ENCODE results near the gene CHMP4A.

The CHMP4A gene

DNA sequence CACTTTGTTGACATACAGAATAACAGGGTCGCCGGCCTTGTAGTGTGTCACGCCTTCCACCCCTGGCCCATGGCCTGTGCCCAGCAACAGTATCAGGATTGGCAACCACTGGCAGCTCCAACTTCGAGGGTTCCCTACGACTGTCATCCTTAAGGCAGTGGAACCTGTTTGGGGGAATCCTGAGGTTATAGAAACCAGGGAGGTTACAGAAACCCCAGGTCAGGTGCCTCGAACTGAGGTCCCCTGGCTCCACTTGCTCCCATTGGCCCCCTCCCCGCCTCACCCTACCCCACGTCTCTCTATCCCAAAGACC, 18.5 kb downstream of the CHMP4A start:
- DNase-seq = no peak

GRCh38 chr14:24194186-24194872, 19.0 kb downstream of the CHMP4A start:
- no peak for DNase-seq

GRCh38 chr14:24192933-24193332, 20.4 kb downstream of the CHMP4A start:
- no peak for DNase-seq

DNA sequence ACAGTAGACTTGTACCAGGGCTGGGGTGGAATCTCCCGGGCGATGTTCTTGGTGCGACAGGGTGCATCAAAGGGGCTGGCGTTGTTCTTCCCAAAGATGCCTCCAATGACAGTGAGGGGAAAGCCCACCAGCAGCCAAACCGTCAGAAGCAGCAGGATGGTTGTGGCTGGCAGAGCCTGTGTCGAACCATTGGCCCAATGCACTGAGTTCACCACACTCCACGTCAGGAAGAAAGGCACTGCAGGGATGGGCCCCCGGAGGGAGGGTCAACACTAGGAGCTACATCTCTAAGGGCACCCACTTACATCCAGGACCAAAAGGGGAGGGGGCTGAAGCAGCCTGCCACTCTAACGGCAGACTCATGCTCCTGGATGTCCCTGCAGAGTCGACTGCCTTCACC, 22.9 kb downstream of the CHMP4A start:
- DNase-seq = no peak

DNA sequence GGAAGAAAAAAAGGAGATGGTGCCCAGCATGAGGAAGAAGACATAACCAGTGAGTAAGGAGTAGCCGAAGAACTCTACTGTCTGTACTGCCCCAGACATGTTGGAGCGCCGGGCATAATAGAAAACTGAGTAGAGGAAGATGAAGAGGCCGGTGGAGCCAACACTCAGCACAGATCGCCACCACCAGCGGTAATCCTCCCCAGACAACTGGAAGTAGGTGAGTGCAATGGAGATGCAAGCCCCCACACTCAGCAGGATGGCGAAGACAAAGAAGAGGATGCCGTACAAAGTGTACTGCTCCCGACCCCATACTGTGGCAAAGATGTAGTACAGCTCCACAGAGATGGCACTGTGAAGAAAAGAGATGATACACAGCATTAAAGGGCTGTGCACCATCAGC, 23.8 kb downstream of the CHMP4A start:
- no peak for DNase-seq

DNA sequence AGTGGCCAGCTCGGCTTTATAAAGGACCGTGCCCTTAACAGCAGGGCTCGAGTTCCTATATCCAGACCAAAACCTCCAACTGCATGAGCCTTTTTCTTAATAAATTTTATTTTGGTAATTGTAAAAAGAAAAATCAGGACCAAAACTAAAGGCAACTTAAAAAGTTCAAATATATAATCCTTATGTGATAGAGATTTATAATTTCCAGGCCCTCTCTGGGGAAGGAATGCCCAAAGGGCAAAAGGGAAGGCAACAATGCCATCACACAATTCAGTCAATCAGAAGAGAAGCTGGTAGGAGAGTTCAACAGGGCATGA, 24.3 kb downstream of the CHMP4A start:
- no peak for DNase-seq

DNA sequence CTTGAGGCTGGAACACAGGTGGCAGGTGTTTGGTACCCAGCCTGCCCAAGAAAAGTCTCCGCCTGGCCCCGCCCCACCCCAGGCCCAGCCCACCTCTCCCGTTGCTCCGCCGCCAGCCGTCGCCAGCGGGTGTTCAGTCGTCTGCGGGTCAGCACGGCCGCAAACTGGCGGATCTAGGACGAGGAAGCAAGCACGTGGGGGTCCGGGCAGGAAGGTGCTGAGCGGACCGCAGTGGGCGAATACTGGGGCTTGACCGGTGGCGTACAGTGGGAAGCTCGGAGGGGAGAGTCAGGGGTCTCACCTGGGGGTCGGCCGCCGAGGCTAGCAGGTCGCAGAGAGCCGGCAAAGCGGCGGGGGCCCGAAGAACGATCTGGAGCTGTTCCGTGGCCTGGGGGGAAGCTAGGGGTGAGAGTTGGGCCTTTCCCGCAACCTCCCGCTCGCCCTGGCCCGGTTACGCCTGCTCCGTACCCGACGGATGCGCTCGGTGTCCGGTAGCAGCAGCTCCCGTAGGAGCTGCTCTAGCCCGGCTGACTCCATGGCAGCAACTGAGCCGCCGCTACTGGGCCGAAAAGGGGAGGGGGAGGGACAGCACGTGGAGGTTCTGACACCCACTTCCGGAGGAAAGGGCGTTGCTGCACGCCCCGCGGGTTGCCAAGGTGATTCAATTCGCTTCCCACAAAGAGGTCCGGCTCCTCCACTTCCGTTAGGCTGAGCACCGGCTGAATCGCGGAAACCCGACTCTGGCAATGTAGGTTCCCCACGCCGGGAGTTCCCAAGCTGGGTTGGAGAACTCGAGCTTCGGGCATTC, 24.8 kb downstream of the CHMP4A start, which contains the start of gene IPO4:
Gene IPO4, minus strand, starts transcription at position 566 of the 808 bp plus-strand sequence. Its CDS starts 29 bp downstream, at position 537.
- peak; percentile 98 for DNase-seq

DNA sequence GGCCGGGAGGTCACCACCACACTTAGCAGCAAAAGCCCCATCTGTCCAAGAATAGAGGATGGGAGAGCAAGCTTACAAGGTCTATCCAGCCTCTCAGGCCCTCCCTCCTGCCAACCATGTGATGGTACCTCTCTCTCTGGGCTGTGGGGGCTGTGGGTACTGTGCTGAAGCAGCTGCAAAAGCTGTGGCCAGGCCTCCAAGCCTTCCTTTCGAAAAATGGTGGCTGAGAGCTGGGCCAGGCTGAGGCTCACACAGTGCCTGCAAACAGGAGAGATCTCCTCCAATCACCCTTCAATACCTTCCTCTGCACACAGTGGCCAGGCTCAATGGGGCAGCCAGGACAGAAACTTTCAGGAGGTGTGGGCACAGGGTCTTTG, 25.8 kb downstream of the CHMP4A start:
- no peak for DNase-seq

DNA sequence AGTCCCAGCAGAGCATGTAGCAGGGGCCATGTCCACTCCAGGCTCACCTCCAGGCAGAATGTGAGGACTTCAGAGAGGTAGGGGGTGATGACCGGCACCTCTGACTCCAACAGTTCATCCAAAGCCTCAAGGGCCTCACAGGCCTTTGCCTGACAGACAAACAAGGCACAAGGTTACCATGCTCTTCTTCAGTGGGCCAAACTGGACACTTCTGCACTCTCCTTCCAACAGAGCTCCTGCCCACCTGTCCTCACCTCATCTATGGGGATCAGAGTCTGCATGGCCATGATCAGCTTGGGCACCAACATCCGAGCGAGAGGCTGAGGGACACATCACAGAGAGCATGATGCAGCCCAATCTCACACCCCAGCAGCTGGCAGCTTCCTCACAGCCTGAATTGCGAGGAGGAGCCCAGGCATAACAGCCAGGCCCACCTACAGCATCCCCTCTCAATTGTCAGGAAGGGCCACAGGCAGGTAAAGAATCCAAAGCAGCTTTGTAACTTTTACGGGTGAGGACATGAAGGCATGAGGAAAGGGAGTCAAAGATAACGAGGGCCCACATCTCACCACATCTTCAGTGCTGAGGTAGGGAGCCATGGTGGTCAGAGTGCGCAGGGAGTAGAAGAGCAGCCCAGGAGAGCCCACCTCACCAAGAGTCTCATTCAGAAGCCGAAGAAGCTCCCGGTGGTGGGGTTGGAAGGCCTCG, 26.3 kb downstream of the CHMP4A start:
- no peak for DNase-seq

- no peak for DNase-seq
These were observed 27.5 kb downstream of the CHMP4A start for GRCh38 chr14:24185741-24186140.

GRCh38 chr14:24185026-24185425, 28.3 kb downstream of the CHMP4A start:
- no peak for DNase-seq

DNA sequence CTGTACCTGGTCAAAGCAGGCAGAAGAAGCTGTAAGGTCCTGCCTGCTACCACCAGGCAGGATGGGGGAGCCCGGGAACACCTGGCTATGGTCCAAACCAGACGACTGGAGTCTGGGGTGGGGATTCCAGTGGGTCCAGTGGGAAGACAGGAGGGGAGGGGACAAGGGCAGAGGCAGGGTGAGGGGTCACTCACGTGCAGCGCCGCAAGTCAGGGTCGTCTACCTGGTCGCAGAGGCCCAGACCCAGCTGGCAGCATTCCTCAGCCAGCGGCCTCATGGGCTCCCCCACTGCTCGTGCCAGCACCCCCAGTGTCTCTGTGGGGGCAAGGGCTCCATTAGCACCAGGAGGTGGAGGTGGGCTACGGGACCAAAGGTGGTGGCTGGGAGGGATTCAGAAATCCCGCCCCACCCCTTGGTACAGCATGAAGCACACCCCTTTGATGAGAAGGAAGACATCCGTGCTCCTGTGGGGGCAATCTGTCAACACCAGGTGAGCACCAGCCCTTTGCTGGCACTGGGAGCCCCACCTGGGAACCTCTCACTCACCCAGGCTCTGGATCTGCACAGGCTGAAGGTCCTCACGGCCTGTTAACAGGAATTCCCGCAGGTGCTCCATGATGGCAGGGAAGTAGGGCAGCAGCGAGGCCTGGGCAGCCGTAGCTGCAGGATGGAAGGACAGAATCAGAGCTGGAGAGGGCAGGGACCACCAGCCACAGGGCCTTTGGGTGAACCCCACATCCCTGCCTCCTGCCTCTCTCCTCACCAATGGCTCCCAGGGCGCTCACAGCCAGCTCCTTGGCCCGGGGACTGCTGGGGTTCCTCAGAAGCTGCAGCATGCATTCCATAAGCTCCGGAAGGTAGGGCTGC, 29.0 kb downstream of the CHMP4A start:
- no peak for DNase-seq

DNA sequence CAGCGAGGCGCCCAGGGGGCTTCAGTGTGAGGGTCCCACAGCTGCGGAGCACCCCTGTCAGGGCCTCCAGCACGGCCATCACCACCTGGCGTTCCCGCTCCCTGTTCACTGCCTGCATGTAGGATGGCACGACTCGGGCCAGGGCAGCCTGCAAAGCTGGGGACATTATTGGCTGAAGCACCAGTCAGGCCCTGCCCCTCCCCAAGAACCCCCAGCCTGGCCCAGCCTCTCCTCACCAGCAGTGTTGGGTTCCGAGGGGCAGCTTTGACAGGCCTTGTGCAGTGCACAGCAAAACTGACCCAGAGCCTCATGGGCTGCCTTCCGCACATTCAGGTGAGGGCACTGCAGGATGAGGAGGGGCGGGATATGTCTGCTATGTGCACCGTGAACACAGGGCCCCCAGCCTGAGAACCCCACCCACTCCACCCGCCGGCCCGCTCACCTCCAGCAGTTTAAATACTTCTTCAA, 30.2 kb downstream of the CHMP4A start:
- DNase-seq = no peak

GRCh38 chr14:24182110-24182882, 31.0 kb downstream of the CHMP4A start:
- no peak for DNase-seq

DNA sequence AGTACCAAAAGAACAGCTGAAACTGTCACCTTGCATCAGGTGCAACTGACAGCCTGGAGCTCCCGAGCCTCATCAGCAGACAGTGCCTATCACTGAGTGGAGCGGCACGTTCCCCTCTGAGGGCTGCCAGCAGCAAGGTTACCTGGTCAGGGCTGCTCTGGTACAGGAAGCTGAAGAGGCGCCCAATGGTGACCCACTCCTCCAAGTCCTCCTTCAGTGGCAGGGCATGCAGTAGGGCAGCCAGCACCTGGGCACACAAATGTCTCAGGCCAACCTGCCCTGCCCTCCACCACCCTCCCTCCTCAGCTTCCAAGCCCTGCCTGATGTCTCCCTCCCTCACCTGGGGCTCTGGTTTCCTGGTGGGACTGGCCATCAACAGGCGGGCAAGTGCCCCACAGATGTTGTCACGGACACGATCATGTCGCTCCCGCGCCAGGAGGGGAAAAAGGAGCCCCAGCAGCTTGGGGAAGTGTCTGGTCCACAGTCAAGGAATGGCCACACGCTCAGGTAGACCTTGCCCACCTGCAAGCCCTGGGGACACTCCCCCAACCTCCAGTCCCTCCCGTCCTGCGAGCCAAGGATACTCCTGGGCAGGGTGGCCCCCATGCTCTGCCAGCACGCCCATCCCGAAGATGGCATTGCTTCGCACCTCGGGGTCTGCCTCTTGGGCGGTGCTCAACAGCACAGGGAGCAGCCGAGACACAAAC, 31.8 kb downstream of the CHMP4A start:
- no peak for DNase-seq

DNA sequence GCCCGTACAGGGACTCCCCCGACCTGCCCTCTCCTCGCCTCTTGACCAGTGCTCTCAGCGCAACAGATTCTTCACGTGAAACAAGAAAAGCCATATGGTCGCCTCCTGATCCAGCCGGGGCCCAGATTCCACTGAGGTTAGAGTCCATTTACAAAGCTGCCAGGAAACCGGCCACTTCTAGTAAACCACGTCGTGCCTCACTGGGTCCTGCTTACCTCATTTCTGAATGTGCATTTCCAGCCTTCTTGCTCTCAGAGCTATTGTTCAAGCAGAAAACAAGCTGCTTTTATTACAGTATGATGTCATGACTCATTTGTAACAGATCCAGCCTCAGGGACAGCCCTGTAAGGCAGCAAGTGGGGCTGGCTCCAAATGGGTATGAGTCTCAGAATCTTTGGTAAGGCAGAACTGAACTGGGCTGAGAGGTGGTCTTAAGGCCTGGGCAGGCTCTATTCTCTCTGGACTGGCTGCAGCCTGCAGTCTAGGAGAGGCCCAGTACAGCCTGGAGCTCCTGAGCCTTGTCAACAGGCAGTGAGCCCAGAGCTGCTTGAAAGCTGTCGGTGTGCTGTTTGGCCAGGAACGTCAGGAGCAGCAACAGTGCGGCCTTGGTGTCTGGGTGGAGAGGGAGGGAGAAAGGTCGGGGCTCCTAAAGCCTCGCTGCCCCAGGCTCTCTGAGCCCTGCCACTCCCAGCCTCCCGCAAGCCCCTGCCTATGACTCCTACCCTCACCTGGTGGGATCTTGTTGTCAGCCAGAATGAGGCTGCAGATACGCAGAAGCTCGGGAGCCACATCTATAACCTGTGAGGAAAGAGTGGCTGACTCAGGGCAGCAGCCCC, 33.1 kb downstream of the CHMP4A start:
- peak; percentile 51 for DNase-seq

DNA sequence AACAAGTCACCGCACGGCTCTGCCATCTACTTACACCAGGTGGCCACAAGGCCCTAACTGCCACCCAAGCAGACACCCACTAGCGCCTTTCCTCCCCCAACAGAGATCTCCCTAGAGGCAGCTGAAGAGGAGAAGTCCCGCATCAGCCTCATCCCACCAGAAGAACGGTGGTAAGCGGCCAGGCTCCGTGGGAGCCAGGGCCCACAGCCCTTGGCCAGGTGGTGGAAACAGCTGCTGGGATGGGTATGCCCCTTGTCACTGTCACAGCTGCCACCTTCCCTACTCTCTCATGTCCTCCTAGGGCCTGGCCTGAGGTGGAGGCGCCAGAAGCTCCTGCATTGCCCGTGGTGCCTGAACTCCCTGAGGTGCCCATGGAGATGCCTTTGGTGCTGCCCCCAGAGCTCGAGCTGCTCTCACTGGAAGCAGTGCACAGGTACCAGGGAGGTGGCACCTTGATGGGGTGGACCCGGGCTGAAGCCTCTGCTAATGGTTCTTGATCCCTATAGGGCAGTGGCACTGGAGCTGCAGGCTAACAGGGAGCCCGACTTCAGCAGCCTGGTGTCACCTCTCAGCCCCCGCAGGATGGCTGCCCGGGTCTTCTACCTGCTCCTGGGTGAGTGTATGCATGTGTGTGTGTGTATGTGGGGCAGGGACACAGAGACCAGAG, 33.9 kb downstream of the CHMP4A start:
- no peak for DNase-seq

DNA sequence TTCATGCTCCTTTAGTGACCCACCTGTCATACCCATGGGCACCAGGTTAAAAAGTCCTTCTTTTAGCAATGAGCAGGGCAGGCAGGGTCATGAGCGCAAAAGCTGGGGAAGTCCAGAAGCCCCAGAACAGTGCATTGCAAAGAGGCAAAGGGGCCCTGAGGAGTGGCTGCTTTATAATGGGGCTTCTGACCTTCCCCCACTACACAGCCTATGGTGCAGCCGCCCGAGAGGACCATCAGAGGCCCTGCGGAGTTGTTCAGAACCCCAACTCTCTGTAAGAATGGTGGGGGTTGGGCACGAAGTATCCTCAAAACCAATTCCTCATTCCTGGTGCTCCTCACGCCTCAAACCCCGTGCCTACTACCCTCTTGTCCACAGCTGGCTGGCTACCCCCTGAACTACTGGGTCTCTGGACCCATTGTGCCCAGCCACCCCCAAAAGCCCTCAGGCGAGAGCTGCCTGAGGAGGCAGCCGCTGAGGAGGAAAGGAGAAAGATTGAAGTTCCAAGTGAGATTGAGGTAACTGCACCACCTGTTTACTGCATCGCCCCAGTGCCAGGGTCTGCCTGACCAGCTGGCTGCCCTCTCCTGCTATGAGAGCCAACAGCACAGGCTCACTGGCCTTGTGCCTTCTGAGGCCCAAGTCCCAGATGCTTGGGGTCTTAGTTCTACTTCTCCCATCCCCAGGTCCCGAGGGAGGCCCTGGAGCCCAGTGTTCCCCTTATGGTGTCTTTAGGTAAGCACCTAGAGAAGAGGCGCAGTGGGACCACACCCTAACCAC, 34.7 kb downstream of the CHMP4A start:
- DNase-seq = no peak

DNA sequence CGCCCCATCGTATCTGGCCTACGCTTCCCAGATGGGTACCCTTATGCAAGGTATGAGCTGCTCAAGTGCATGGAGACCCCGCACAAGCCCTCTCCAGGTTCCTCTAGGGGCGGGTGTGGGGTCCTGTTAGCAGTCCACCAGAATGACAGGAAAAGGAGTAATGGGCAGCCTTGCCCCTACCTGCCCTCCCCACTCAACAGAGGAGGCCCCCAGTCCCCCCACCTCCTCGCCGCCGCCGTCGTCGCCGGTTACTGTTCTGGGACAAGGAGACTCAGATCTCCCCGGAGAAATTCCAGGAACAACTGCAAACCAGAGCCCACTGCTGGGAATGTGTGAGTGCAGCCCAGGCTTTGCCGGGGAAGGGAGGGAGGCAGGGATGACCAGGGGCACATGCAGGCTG, 35.4 kb downstream of the CHMP4A start:
- DNase-seq = no peak
